Measurements from ENCODE around the gene ARFGEF2. TPM values are rescaled to one million over a fixed set of nuclear protein-coding genes. Genes with fewer than 3 reads are reported as not detected.

ARFGEF2 gene
- total and polyA plus RNA-seq, 7 donors = 11.4 to 28.2 (median 23.8) TPM

DNA sequence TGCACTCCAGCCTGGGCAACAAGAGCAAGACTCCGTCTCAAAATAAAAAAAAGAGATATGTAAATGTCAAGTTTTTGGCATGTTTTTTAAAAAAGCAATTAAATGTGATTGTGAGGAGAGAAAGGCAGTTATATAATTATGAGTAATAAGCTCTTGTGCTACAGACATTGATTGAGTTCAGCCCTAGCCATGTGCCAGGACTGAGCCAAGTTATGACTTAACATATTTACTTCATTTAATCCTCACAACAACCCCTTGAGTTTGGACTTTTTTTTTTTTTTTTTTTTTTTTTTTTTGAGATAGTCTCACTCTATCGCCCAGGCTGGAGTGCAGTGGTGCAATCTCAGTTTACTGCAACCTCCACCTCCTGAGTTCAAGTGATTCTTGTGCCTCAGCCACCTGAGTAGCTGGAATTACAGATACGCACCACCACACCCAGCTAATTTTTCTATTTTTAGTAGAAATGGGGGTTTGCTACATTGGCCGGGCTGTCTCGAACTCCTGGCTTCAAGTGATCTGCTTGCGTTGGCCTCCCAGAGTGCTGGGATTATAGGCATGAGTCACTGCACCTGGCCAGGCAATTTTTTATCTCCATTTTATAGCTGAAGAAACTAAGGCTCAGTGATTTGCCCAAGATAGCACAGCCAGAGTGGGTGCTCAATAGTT, 109.6 kb downstream of the ARFGEF2 start:
- Histone ChIP-seq H3K36me3 (peaks cover 6 to 93% (median 39%) of the 10 kb centered on the region in 4 donors), H3K4me1 (no peaks in the 10 kb centered on the region), H3K27ac (peak overlapping the region in 1 of 4 donors; percentile 62), H3K9me3 (no peaks in the 10 kb centered on the region), H3K27me3 (no peaks in the 10 kb centered on the region), H3K4me3 (no peak overlapping the region)
- WGBS, 2 donors = 86 to 87% methylated on average over 6 of the region's 6 CpGs
- peak; percentile 72 for DNase-seq
- intact Hi-C loops (cut with DNase I) = no loop called here
- TF ChIP-seq POLR2A (IDR thresholded peaks at IDR 0.05) = no peak
- TF ChIP-seq POLR2AphosphoS5 (IDR thresholded peaks at IDR 0.05) = no peak
- TF ChIP-seq, protein P1, sequence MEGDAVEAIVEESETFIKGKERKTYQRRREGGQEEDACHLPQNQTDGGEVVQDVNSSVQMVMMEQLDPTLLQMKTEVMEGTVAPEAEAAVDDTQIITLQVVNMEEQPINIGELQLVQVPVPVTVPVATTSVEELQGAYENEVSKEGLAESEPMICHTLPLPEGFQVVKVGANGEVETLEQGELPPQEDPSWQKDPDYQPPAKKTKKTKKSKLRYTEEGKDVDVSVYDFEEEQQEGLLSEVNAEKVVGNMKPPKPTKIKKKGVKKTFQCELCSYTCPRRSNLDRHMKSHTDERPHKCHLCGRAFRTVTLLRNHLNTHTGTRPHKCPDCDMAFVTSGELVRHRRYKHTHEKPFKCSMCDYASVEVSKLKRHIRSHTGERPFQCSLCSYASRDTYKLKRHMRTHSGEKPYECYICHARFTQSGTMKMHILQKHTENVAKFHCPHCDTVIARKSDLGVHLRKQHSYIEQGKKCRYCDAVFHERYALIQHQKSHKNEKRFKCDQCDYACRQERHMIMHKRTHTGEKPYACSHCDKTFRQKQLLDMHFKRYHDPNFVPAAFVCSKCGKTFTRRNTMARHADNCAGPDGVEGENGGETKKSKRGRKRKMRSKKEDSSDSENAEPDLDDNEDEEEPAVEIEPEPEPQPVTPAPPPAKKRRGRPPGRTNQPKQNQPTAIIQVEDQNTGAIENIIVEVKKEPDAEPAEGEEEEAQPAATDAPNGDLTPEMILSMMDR (IDR thresholded peaks at IDR 0.05) = no peak
- no peak for TF ChIP-seq EP300 (IDR thresholded peaks at IDR 0.05)

DNA sequence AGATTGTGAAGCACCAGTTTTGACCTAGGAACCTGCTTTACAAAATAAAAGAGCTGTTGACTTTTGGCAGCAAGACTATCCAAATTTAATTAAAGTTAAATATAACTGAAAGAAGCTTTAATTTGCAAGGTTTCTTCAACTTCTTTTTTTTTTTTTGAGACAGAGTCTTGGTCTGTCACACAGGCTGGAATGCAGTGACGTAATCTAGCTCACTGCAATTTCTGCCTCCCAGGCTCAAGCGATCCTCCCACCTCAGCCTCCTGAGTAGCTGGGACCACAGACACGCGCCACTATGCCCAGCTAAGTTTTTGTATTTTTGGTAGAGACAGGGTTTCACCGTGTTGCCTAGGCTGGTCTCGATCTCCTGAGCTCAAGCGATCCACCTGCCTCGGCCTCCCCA, 110.9 kb downstream of the ARFGEF2 start:
- Histone ChIP-seq H3K9me3 (no peaks in the 10 kb centered on the region), H3K4me1 (no peaks in the 10 kb centered on the region), H3K36me3 (peaks cover 6 to 79% (median 30%) of the 10 kb centered on the region in 4 donors), H3K4me3 (no peak overlapping the region), H3K27me3 (no peaks in the 10 kb centered on the region), H3K27ac (no peak overlapping the region)
- WGBS, 2 donors = 98% methylated on average over 8 of the region's 8 CpGs
- no peak for DNase-seq
- intact Hi-C loops (cut with DNase I) = no loop called here
- no peak for TF ChIP-seq POLR2AphosphoS5 (IDR thresholded peaks at IDR 0.05)
- TF ChIP-seq, protein P1 (IDR thresholded peaks at IDR 0.05) = no peak
- no peak for TF ChIP-seq POLR2A (IDR thresholded peaks at IDR 0.05)
- no peak for TF ChIP-seq EP300 (IDR thresholded peaks at IDR 0.05)

DNA sequence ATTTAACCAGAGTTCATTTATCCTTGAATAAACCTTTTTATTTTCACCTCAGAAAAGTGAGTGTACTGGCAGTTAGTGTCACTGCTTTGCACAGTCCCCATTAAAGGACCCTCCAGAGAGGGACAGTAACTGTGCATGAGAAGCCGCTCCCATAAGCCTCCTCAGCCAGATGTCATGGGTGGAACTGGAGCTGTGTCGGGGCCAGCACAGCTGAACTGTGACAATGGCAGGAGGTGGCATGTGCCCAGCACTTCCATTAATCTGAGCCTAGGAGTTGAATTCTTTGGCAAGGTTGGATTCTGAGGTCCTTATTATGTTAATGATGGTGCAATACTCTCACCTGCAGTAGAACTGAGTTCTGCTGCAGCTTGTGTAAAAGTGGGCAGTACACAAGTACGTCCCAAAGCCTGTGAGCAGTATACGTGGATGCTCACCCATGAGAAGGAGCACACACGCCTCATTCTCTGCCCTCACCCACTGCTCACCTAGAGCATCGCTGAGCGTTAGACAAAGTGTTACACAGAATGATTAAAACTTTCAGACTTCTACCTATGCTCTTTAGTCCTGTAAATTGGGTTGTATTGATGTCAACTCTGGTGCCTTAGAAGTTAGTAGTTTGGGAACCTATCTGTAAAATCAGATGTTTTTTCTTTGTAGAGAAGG, 112.7 kb downstream of the ARFGEF2 start:
- no peaks in the 10 kb centered on the region for H3K9me3 ChIP-seq
- 94 to 95% methylated on average over 7 of the region's 7 CpGs for WGBS, 2 donors
- H3K27me3 ChIP-seq = no peaks in the 10 kb centered on the region
- intact Hi-C loops (cut with DNase I) = no loop called here
- H3K27ac ChIP-seq = no peak overlapping the region
- H3K4me1 ChIP-seq = no peaks in the 10 kb centered on the region
- no peak for DNase-seq
- H3K36me3 ChIP-seq = peaks cover 6 to 62% (median 22%) of the 10 kb centered on the region in 4 donors
- H3K4me3 ChIP-seq = no peak overlapping the region
- no peak for TF ChIP-seq EP300 (IDR thresholded peaks at IDR 0.05)
- no peak for TF ChIP-seq POLR2AphosphoS5 (IDR thresholded peaks at IDR 0.05)
- no peak for TF ChIP-seq POLR2A (IDR thresholded peaks at IDR 0.05)

DNA sequence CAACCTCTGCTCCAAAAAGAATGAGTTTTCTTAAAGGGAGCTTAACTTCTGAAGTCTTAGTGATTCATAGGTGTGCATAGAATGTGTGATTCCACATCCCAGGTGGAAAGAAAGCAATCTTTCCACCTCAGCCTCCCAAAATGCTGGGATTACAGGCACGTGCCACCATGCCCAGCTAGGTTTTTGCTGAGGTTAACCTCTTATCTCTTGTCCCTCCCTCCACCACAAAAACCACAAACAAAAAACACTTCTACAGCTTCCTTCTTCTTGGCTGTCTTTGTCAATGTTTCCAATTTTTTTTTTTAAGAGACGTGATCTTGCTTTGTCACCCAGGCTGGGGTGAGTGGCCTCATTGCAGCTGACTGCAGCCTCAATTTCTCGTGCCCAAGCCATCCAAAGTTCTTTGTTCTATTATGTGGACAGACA, 116.5 kb downstream of the ARFGEF2 start:
- TF ChIP-seq POLR2A (IDR thresholded peaks at IDR 0.05) = no peak
- TF ChIP-seq, protein P1 (IDR thresholded peaks at IDR 0.05) = no peak
- no peak for TF ChIP-seq EP300 (IDR thresholded peaks at IDR 0.05)
- no peak for TF ChIP-seq POLR2AphosphoS5 (IDR thresholded peaks at IDR 0.05)
- Histone ChIP-seq H3K4me3 (no peak overlapping the region), H3K27me3 (no peaks in the 10 kb centered on the region), H3K36me3 (peaks cover 0 to 31% (median 10%) of the 10 kb centered on the region in 4 donors), H3K27ac (no peak overlapping the region), H3K4me1 (no peaks in the 10 kb centered on the region), H3K9me3 (no peaks in the 10 kb centered on the region)
- WGBS, 2 donors = 47 to 79% methylated on average over 3 of the region's 3 CpGs
- intact Hi-C loops (cut with DNase I) = no loop called here
- DNase-seq = no peak

DNA sequence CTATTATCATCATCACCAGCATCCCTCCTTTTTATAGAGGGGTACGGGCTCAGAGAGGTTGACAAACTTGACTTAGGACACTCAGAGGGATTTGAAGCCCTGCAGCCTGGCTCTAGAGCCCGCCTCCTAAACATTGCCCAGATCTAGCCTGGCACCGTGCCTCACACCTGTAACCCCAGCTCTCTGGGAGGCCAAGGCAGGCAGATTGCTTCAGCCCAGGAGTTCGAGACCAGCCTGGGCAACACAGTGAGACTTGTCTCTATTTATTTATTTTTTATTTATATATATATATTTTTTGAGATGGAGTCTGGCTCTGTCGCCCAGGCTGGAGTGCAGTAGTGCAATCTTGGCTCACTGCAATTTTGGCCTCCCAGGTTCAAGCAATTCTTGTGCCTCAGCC, 118.3 kb downstream of the ARFGEF2 start:
- TF ChIP-seq POLR2A (IDR thresholded peaks at IDR 0.05) (no peak), POLR2AphosphoS5 (IDR thresholded peaks at IDR 0.05) (no peak), EP300 (IDR thresholded peaks at IDR 0.05) (no peak)
- TF ChIP-seq, protein P1 (IDR thresholded peaks at IDR 0.05) = no peak
- intact Hi-C loops (cut with DNase I) = no loop called here

More for the DNA sequence above, 118.3 kb downstream of the ARFGEF2 start:
- no peaks in the 10 kb centered on the region for H3K9me3 ChIP-seq
- 97 to 98% methylated on average over 5 of the region's 5 CpGs for WGBS, 2 donors
- H3K36me3 ChIP-seq = peaks cover 0 to 13% (median 0%) of the 10 kb centered on the region in 4 donors
- DNase-seq = no peak
- H3K4me1 ChIP-seq = no peaks in the 10 kb centered on the region
- H3K27me3 ChIP-seq = no peaks in the 10 kb centered on the region
- H3K4me3 ChIP-seq = no peak overlapping the region
- no peak overlapping the region for H3K27ac ChIP-seq
